Measurements from ENCODE around the gene BCL2L2.

GRCh38 chr14:23322568-23323517 lies 16.2 kb downstream of the BCL2L2 start:
- TF ChIP-seq CTCF (conservative IDR thresholded peaks at IDR 0.05) (no peak), EZH2 (IDR thresholded peaks at IDR 0.05; ENCODE audit: low read depth) (no peak)

Data from PC-9 (cell line).